ENCODE results near the gene LRRC61.

Gene LRRC61

DNA sequence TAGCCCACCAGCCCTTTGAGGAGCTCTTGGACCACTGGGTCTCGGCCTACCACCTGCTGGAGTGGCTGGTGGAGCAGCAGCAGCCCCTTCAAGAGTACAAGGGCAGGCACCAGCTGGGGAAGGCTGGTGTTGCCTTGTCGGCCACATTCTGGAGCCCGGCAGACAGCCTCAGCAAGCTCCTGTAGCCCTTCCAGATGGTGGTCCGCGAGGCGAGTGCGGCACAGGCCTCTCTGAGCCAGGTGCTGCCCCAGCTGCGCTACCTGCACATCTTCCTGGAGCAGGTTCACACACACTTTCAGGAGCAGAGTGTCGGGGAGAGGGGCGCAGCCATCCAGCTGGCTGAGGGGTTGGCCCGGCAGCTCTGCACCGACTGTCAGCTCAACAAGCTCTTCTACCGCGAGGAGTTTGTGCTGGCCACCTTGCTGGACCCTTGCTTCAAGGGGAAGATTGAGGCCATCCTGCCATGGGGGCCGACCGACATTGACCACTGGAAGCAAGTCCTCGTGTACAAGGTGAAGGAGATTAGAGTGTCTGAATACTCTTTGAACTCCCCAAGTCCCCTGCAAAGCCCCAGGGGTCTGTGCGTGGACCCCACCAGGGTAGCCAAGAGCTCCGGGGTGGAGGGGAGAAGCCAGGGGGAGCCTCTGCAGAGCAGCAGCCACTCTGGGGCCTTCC is 7.2 kb downstream of the LRRC61 start:
- DNase-seq (ENCODE audit: low read depth, low spot score), result no peak

- DNase-seq (ENCODE audit: low read depth, low spot score), result no peak
Observed at GRCh38 chr7:150332852-150333635, 9.9 kb downstream of the LRRC61 start.

DNA sequence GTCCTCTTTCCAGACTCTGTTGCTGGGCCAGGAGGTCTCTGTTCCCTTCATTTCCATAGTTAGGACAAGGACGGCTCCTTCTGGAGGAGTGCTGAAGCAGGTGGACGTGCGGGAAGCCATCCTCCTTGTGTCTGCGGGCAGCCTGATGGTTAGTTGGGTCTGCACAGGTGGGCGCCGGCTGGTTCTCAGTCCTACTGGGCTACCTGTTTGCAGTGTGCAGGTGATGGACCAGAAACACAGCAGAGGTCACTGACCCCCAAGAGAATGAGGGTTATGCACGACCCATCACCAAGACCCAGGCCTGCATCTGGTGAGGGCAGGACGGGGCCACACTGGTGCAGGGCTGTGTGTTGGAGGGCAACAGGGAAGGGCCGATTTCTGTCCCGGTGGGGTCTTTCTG is 10.5 kb downstream of the LRRC61 start:
- DNase-seq (ENCODE audit: low read depth, low spot score), result no peak

DNA sequence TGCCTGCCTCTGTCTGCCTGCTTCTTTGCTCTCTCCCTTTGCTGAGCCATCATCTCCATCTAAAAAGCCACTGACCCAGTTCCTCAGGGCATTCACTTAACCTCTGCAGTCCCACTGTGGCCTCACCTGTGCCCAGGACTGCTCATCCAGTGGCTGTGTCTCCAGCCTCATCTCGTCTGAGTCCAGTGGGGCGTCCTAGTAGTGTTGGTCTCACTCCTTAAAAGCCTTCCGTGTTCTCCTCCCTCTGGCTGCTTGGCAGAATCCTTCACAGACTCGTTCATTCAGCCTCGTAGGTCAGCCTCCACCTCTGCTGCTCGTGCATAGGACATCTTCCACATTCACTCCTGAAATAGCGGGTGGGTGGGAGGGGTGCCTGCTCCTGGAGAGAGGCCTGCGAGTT is 11.0 kb downstream of the LRRC61 start:
- no peak for DNase-seq (ENCODE audit: low read depth, low spot score)

GRCh38 chr7:150335108-150335773 is 12.1 kb downstream of the LRRC61 start:
- no peak for DNase-seq (ENCODE audit: low read depth, low spot score)

- DNase-seq (ENCODE audit: low read depth, low spot score), result no peak
Observed at GRCh38 chr7:150335774-150336112, 12.6 kb downstream of the LRRC61 start.

DNA sequence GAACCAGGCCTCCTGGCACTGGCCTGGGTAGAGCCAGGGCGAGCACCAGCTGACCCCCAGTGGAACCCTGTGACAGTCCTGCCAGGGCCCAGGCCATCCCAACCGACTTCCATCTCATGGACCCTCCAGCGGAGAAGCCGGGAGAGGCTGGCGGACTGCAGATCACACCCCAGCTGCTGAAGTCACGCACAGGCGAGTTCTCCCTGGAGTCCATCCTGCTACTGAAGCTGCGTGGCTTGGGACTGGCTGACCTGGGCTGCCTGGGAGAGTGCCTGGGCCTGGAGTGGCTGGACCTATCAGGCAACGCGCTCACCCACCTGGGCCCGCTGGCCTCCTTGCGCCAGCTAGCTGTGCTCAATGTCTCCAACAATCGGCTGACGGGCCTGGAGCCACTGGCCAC is 13.6 kb downstream of the LRRC61 start:
- no peak for DNase-seq (ENCODE audit: low read depth, low spot score)

- DNase-seq (ENCODE audit: low read depth, low spot score), result no peak
Observed at GRCh38 chr7:150337179-150337578, 14.0 kb downstream of the LRRC61 start.

DNA sequence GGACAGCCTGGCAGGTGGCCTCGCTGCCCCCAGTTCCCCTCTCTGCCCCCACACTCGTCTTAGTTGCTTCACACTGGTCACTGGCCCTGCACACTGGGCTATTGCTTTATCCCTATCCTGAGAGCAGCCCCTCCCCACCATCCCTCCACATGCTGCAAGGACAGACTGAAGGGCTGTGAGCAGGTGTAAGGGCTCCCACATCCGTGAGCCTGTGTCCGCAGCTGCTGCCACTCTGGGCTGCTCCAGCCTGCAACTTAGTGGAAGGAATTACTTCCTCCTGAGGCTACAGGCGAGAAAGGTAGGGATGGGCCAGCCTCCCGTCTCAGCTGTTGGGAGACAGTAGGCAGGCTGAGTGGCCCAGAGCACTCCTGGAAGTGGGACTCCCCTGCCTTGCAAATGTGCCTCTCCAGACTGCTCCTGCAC is 14.5 kb downstream of the LRRC61 start:
- no peak for DNase-seq (ENCODE audit: low read depth, low spot score)

DNA sequence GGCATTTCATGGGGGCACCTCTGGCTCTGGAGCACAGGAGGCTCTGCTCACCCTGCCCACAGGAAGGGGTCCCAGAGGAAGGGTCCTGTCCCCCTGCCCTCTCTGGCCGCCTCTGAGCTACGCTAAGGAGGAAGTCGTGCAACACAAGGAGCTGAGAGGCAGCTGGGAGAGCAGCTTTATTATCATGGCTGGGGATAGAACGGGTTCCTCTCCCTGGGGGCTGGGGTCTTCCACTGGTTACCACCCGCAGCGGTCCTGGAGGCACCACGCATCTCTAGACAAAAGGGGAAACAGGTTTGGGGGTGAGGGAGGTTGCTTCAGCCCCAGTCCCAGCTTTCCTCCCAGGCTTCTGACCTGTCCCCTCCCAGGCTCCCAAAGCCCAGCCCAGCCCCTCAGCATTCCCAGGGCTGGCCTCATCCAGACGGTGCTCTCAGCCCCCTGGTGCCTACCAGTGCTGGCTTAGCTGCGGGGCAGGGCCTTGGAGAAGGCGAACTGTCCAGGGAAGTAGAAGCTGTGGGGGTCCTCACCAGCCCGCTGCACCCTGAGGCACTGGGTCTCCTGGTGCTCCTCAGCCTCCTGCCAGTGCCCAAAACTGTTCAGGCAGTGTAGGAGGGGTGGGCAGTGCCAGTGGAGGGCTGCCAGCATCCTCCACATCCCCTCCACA is 15.1 kb downstream of the LRRC61 start:
- DNase-seq (ENCODE audit: low read depth, low spot score), result no peak

DNA sequence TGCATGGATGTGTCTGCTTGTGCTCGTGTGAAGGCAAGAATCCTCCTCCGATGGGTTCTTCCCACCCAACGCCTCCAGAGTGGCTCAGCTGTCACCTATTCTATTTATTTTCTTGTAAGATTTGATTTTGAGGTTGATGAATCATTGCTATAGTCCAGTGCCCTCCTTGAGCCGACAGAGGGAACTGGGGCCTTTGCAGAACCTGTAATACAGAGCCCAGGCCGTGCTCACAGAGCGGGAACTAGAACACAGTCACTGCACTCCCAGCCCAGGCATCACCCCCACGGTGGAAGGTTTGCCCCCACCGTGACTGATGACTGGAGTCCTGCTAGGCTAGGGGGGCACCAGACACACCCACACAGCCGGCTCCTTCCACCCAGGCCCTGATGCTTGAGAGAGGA is 16.3 kb downstream of the LRRC61 start:
- no peak for DNase-seq (ENCODE audit: low read depth, low spot score)

DNA sequence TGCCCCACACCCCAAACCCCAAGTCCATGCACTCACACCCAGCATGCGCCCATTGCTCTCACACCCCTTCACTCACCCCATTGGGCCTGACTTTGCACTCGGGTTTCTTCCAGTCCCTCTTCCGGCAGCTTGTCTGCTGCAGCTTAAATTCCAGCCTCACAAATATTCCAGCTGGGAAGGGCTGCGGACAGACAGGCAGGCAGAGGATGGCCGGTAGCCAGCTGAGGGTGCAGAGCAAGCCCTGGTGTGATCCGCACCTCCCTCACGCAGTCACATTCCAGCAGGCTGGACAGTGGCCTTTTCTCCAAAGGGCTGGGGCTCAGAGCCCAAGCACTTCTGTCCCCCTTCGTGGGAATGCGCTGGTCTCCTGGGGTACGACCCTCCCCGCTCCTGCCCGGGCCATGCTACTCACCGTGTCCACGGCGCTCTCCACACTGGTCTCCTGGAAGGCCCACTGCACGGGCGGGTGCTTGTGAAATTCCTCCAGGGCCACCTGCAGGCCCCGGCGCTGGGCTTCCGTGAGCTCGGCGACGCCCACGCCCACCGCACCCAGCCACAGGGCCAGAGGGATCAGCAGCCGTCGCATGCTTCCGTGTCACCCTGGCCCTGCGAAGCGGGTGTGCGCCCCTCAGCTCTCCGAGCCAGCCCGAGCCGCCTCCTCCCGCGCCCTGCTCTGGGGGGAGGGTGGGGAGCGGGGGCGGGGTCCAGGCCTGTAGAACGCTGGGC is 17.0 kb downstream of the LRRC61 start:
- DNase-seq (ENCODE audit: low read depth, low spot score), result no peak

DNA sequence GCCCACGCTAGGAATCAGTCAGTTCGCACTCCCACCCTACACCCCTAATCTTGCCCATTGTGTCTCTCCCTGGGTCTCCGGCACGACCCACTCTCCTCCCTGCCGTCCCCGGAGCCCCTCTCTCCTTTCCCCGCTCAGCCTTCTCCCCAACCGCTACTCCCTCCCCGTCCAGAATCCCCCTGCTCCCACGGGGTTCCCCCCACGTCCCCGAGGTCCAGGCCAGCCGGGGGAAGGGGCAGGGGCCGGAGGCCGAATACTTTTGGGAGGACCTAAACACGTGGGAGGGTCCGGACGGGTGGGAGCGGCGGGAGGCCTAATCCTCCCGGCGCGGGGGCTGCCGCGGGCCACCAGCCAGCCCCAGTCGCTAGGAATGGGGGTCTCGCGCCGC is 17.7 kb downstream of the LRRC61 start:
- DNase-seq (ENCODE audit: low read depth, low spot score), result no peak

- DNase-seq (ENCODE audit: low read depth, low spot score), result no peak
Observed at GRCh38 chr7:150341263-150342120, 18.3 kb downstream of the LRRC61 start, which contains the start of gene RARRES2. TSS of gene RARRES2 (minus strand) at chr7:150341629. CDS start at chr7:150340609, 1,020 bp downstream.

DNA sequence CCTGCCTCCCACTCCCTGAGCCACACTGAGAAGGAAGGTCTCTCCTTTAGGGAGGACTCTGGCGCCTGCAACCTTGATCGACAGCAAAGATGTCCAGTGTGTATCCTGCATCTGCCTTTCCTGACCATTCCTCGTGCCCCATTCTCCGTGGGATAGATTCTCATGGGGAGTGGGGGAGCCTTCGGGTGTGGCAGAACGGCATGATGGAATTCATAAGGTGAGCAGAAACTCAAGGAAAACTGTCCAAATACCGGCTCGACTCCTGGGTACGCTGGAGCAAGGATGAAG is 18.9 kb downstream of the LRRC61 start:
- DNase-seq (ENCODE audit: low read depth, low spot score), result no peak

DNA sequence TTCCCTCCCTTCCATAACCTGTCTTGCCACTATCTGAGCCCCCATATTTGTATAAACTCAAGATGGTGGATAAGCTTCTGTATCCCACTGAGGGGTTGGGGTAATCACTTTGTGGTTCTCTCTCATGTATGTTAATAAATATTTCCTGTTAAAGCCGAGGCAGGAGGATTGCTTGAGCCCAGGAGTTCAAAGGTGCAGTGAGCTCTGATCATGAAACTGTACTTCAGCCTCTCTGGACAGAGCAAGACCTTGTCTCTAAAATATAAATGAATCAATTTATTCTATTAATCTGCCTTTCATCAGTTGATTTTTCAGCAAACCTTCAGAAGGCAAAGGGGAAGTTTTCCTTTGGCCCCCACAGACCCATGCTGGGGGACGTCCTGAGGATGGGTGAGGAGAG is 20.1 kb downstream of the LRRC61 start:
- DNase-seq (ENCODE audit: low read depth, low spot score), result no peak

DNA sequence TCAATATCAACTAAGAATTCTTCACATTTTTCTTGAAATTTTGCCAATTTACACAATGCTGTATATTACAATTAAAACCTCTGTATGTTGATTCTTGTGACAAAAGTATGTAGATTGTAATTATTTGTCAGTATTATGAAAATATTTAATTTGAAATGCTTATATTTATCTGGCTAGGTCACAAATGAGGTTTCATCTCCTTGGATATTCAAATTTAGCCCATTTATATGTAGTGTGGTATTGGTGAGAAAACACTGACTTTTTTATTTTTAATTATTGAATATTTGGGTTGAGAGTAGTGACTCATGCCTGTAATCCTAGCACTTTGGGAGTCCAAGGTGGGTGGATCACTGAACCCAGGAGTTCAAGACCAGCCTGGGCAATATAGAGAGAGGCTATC is 21.1 kb downstream of the LRRC61 start:
- DNase-seq (ENCODE audit: low read depth, low spot score), result no peak

DNA sequence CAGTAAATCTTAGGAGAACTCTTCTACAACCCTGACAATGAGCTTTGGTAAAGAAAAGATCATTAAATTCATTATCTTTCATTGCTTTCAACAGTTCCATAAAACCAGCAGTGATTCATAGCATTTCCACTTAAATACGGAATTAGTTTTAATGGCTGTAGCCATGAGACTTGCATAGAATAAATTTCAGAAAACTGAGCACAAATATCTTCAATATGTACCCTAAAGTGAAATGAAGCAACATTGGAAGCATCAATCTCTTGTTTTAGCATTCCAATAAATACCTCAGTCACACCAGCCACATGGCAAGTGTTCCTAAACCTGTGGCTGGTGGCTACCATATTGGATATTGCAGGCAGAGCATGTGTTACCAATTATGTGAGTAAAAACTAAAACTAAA is 21.9 kb downstream of the LRRC61 start:
- no peak for DNase-seq (ENCODE audit: low read depth, low spot score)

DNA sequence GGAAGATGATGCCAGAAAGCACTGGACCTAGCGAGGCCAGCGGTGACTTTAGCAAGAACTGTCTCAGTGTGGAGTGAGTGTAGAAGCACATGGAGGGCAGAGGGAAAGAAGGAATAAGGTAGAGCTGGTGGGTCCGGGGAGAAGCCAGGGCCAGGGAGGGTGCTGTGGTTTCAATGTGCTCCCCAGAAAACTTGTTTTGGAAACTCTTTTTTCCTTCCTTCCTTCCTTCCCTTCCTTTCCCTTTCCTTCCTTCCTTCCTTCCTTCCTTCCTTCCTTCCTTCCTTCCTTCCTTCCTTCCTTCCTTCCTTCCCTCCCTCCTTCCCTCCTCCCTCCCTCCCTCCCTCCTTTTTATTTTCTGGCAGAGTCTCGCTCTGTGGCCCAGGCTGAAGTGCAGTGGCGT is 23.8 kb downstream of the LRRC61 start:
- DNase-seq (ENCODE audit: low read depth, low spot score), result no peak

- DNase-seq (ENCODE audit: low read depth, low spot score), result no peak
Observed at GRCh38 chr7:150351587-150352194, 28.5 kb downstream of the LRRC61 start.
